KOPT-K1 (cell line): ENCODE results near the gene HOXD8.

ENCODE experiments used
- H3K27ac ChIP-seq: fragments of 200-600 bp; sonication (generic); 2 replicates; pipeline ENCODE4 v1.5.1; 2016; ENCODE audit warnings: antibody characterized with exemption, mild to moderate bottlenecking, low read depth, low read length; ENCODE audit not compliant: poor library complexity, severe bottlenecking
- H3K36me3 ChIP-seq: fragments of 200-600 bp; sonication (generic); 2 replicates; pipeline ENCODE4 v1.5.1; 2017; ENCODE audit warnings: antibody characterized with exemption, mild to moderate bottlenecking, low read length, moderate library complexity; ENCODE audit not compliant: insufficient read depth
- H3K9me3 ChIP-seq: fragments of 200-600 bp; sonication (generic); 2 replicates; pipeline ENCODE4 v1.5.1; 2017; ENCODE audit warnings: antibody characterized with exemption, low read length, mild to moderate bottlenecking; ENCODE audit not compliant: insufficient read depth, poor library complexity, severe bottlenecking

Gene HOXD8

DNA sequence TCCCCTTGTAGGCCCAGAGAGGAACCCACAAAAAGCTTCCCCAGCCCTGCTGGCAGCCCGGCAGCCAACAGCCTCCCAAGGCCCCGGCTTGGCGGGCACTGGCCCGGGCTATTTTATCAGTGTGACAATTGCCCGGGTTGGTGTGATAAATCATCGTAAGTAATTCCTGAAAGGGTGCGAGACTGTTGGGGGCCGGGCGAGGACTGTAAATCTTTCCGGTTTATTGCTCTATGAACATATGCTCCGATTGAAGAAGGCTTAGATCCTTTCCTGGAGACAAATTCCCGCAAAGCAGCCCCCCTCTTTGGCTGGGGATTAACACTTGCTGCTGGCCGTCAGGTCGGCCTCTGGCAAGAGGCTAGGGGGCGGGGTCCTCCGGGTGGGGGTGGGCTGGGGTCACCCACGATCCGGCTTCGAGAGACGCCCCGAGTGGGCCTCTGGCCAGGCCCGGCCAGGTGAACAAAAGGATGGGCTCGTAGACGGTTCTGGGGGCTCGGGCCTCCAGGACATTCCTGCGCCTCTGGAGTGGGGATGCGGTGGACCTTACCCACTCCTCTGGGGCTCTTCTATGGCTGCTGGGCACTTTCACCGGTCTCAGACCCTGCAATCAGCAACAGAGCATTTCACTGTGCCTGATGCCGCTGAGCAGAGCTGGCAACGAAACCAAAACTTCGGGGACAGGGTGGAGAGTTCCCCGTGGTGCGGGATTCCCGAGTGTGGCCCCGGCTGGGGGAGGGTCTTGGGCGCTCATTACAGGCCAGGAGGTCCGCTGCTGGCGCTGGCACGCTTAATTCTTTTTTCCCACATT is 29.6 kb downstream of the HOXD8 start:
- Histone ChIP-seq H3K9me3 (no peaks in the 10 kb centered on the region), H3K27ac (no peak overlapping the region), H3K36me3 (no peaks in the 10 kb centered on the region)

- no peak overlapping the region for H3K27ac ChIP-seq
These were observed 30.3 kb downstream of the HOXD8 start for GRCh38 chr2:176159663-176160250.

DNA sequence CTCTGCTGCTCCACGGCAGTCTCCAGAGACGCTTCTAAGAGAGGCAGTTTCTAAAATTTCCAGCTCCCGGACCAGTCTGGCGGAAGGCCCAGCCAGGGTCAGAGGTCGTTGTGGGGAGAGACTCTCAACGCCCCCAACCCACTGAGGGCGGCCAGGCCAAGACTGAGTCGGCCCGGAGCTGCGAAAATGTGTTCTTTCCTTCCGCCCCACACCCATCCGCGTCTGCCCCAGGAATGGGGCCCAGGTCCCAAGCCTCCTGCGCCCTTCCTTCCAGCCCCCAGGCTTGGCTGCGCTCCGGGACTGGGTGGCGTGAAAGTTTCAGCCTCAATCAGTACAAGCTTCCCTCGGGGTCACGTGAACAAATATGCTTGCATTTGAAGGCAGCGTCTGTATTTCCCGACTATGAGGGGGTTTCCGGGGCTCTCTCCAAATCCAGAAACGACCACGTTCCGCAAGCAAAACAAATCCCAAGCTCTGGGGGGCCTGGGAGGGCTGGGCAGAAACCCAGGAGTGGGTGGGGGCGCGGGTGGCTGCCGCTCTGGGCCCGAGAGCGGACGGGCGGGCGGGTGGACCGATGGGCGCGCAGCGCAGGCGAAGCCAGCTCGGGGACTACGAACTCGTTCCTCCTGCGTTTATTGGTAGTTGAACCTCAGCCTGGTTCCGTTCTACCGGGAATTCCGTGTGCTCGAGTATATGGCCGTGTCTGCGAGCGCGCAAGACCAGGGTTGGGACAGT is 30.9 kb downstream of the HOXD8 start:
- Histone ChIP-seq H3K36me3 (no peaks in the 10 kb centered on the region), H3K27ac (no peak overlapping the region), H3K9me3 (no peaks in the 10 kb centered on the region)

More at GRCh38 chr2:176159663-176160250, 30.3 kb downstream of the HOXD8 start:
- H3K36me3 ChIP-seq: no peaks in the 10 kb centered on the region
- no peaks in the 10 kb centered on the region for H3K9me3 ChIP-seq

- Histone ChIP-seq H3K27ac (no peak overlapping the region), H3K9me3 (no peaks in the 10 kb centered on the region), H3K36me3 (no peaks in the 10 kb centered on the region)
These were observed 31.7 kb downstream of the HOXD8 start for GRCh38 chr2:176160986-176161824.

DNA sequence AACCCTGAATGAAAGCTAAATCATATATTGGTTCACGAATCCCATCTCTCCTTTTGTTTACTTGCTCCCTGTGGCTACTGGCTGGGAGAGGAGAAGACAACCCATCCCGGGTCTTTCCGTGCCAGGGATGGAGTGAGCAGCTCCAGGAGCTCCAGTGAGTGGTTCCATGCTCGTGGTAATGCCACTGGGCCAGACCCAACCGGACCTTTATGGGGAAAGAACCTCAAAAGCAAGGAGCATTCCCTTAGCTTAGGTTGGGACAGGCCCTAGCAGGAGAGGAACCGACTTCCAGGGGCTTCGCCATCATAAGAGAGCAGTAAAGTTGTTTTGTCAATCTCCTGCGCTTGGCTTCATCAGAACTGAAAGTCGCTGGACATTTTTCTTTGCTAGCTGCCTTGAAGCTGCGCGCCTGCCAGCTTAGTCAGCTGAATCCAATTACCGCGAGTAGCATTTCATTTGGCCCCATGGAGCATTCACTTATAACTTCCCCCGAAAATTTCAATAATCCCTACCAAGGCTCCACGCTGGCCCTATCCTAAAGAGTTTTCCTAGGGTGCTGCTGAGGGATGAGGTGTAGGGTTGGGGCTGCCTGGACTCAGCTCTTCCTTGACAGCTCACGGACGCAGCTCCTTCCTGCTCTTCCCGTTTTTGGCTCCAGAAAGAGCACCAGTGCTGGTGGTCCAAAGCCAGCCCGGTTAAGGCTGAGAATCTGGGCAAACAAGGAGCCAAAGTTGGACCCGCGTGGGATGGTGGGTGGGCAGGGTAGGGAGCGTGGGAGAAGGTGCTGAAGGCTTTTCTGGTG is 32.5 kb downstream of the HOXD8 start:
- Histone ChIP-seq H3K36me3 (no peaks in the 10 kb centered on the region), H3K9me3 (no peaks in the 10 kb centered on the region), H3K27ac (no peak overlapping the region)

DNA sequence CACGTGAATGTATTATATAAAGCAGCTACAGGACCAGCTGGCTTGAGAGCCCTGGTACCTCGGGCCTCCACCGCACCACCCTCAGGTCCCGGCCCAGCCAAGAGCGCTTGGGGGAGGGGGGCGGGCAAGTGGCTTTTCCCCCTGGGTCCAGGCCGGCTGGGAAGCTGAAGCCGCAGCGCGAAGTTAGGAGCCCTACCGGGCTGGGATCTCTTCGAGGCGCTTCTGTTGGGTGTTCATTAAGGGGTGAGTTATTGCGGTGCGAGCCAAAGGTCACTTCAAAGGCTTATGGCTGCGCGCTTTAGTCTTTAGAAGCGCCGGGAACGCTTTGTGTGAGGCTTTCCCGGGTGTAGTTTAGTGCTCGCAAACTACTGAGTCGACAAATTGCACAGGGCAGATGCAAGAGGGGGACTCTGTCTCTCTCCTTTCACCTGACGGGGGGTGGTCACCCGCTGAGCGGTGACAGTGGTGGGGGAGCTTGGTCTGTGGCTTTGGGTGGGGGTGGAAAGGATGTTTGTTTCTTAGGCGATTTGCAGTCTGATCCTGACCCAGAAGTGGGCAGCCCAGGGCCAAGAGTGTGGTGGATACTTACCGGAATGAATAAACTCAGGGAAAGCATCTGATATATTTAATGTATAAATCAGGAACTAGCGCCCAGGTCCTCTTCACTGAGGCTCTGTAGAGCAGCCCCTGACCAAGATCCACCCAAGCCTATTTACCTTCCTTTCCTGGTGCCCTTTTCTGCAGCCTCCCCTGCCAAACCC is 33.6 kb downstream of the HOXD8 start:
- no peaks in the 10 kb centered on the region for H3K36me3 ChIP-seq
- H3K27ac ChIP-seq: no peak overlapping the region
- H3K9me3 ChIP-seq: no peaks in the 10 kb centered on the region

DNA sequence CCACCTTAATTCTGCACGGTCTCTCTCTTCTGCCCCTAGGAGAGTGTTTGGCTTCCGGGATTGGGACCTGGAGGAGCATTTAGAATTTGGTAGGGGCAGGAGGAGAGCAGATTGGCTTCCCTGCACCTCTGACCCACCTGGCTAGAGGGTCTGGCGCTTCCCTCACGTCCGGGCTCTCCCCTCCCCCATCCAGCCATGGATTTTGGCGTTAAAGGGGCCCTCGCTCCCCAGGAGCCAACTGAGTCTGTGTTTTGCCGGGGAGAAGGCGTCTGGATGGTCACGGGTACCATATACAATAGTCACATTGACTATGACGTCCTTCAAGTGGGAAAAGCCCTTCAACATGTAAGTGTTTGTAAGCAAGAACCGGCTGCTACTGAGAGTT is 34.2 kb downstream of the HOXD8 start:
- no peak overlapping the region for H3K27ac ChIP-seq
- H3K36me3 ChIP-seq: no peaks in the 10 kb centered on the region
- H3K9me3 ChIP-seq: no peaks in the 10 kb centered on the region

DNA sequence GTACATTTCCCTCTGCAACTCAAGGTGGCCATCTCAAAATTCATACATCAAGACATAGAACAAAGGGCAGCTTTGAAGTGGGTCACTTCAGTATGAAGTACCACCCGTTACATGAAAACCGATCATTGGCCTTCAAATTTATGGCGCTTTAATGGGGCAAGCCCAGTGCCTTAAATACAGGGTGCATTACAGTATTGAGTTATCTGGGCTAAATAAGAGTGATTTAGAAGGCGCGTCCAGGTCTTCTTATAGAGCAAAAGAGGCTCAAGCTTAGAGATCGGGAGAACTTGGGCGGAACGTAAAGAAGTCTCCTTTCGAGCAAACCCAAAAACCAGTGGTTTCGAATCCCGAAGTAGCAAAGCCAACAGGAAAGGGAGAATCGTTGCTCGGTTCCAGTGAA is 34.7 kb downstream of the HOXD8 start:
- Histone ChIP-seq H3K9me3 (no peaks in the 10 kb centered on the region), H3K27ac (no peak overlapping the region), H3K36me3 (no peaks in the 10 kb centered on the region)

DNA sequence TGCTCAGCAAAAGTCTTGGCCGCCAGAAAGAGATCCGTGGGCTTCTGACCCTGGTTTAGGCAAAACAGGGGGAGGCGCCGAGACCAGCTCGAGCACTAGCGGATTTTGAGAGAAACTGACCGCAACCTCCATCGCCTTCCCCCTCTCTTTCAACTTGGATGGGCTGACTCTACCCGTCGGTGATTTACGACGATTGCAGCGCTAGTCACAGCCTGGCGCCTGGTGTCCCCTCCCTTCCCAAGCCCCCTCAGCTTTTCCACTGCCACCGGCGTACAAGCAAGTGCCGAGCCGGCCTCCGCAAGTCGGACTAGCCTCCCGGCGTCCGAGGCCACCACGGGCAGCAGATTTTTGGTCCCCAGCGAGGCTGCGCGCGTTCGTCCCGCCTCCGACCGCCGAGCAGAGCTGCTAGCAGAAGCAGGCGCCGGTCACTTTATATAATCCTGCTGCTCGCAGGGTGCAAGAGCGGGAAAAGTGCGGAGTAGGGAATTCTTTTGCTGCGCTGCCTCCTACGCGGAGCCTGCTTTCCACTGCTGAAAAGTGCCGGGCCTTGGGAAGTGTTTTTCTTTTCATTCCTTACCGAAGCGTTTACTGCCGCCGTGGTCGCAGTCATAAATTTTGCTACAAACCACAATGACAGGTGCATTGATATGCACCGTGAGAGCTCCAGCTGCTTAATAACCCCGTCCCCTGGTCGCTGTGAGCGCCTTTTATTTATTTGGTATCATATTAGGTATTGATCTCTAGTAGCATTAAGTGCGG is 35.3 kb downstream of the HOXD8 start:
- H3K9me3 ChIP-seq: no peaks in the 10 kb centered on the region
- H3K36me3 ChIP-seq: no peaks in the 10 kb centered on the region
- H3K27ac ChIP-seq: no peak overlapping the region

GRCh38 chr2:176165370-176166050 is 36.0 kb downstream of the HOXD8 start:
- Histone ChIP-seq H3K36me3 (no peaks in the 10 kb centered on the region), H3K27ac (no peak overlapping the region), H3K9me3 (no peaks in the 10 kb centered on the region)

DNA sequence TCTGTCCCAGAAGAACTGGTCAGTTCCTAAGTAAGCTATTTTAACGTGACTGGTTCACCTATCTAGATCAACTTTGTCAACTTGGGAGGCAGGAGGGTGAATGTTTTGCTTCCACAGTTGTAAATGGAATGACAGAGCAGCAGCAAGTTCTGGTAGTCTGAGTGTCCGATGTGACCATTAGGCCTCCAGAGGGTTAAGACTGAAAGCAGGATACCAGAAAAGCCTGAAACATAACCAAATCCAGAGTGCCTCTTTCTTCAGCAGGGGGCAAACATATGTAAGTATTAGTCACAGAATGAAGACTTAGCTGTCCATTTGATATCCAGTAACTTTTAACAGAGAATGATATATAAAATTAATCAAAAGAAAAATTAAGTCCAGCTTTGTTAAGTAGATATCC is 36.8 kb downstream of the HOXD8 start:
- H3K36me3 ChIP-seq: no peaks in the 10 kb centered on the region
- H3K27ac ChIP-seq: no peak overlapping the region
- no peaks in the 10 kb centered on the region for H3K9me3 ChIP-seq

DNA sequence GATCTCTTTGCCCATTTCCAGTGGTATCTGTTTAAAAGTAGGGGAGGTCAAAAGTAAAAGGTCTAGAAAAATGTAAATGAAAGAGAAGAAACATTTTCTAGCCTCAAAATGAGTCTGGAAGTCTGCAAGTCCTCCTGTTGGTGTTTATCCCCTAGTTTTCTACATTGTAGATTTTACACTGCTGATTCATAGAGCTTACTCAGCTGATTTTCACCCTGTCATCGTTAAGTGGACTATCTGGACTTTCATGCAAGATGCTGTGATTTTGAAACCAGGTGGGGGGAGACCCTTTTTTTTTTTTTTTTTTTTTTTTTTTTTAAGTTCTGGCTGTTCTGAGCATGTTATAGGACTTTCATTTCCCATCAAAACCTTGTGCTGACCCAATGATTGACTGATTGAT is 37.9 kb downstream of the HOXD8 start:
- no peaks in the 10 kb centered on the region for H3K36me3 ChIP-seq
- no peak overlapping the region for H3K27ac ChIP-seq
- H3K9me3 ChIP-seq: no peaks in the 10 kb centered on the region

GRCh38 chr2:176169181-176169580 is 39.7 kb downstream of the HOXD8 start:
- Histone ChIP-seq H3K9me3 (no peaks in the 10 kb centered on the region), H3K36me3 (no peaks in the 10 kb centered on the region), H3K27ac (no peak overlapping the region)
